Activated CD8-positive, alpha-beta T cell treated with anti-CD3 and anti-CD28 coated beads for 36 hours (primary cell): ENCODE measurements around the gene GLG1. TPM values are rescaled to one million over a fixed set of nuclear protein-coding genes. Genes with fewer than 3 reads are reported as not detected.

Source experiments
- ATAC-seq: fragments of 200-7000 bp; cut with Tn5 transposase; one replicate; pipeline ENCODE4 v1.10.0; 2021; ENCODE audit warnings: mild to moderate bottlenecking, moderate library complexity
- CTCF ChIA-PET: fragments of 350-600 bp; sonication (Branson Sonifier 250); formaldehyde crosslinking; loops from one replicate; lab custom pipeline; 2021; ENCODE audit warnings: antibody characterized with exemption; lab: Charles Lee
- POLR2A ChIA-PET: fragments of 350-600 bp; sonication (Branson Sonifier 250); formaldehyde crosslinking; loops from one replicate; lab custom pipeline; 2021; ENCODE audit warnings: antibody characterized with exemption; lab: Charles Lee
- DNase-seq: peaks from one replicate; pipeline ENCODE4 v3.0.0-alpha.2; 2020
- H3K27ac Mint-ChIP-seq: one replicate; pipeline ENCODE4 v1.8.0; 2021; ENCODE audit warnings: mild to moderate bottlenecking, mixed read lengths
- H3K27me3 Mint-ChIP-seq: one replicate; pipeline ENCODE4 v1.8.0; 2021; ENCODE audit warnings: mixed read lengths
- H3K36me3 Mint-ChIP-seq: one replicate; pipeline ENCODE4 v1.8.0; 2021; ENCODE audit warnings: low read depth, mixed read lengths
- H3K4me1 Mint-ChIP-seq: one replicate; pipeline ENCODE4 v1.8.0; 2021; ENCODE audit warnings: low read depth, mixed read lengths
- H3K4me3 Mint-ChIP-seq: one replicate; pipeline ENCODE4 v1.8.0; 2021; ENCODE audit warnings: mild to moderate bottlenecking, moderate library complexity, mixed read lengths
- H3K9me3 Mint-ChIP-seq: one replicate; pipeline ENCODE4 v1.8.0; 2021; ENCODE audit warnings: mixed read lengths
- intact Hi-C: fragments of 100-400 bp; cut with micrococcal nuclease; formaldehyde crosslinking; loops from one replicate; pipeline ENCODE4 v1.10.0; 2022
- total RNA-seq, 2 experiments: library from RNA; stranded (reverse); gene quantifications; one replicate each; pipeline ENCODE4 v1.2.3, GENCODE V29; 2021
- TF ChIP-seq, protein P1 (sequence below): fragments of 200-600 bp; IDR thresholded peaks from one replicate; pipeline ENCODE4 v1.8.0; 2022; ENCODE audit warnings: antibody characterized with exemption, mild to moderate bottlenecking

GLG1 gene
- total RNA-seq, 2 experiments from 2014 or later = 70.0 to 74.9 TPM

DNA sequence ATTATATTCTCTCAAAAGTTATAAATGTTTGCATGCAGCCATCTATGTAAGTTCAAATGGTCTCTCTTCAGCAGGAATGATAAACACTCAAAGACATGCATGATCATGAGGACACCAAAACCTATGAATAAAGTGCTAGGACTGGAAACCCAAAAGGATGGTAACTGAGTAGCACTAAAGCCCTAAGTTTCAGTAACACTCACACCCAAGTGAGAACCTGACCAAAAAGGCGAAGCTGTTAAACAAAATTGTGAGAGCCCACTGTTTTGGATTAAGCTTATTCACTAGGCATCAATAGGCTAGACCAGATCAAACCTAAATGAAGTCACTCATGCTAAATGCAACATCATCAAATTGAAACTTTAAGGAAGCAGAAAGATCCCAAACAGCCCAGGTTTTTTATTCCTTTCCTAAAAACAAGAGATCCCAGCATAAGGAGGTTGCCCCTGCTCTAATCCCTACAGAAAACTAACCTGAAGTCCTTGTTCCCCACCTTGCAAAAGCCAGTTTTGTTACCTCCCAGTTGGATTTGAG is 42.4 kb downstream of the GLG1 start:
- CTCF ChIA-PET = no interaction called here
- intact Hi-C loops = loop anchor here (5.0 kb wide), 1 partner anchor 38 kb away; no protein-coding TSS in a partner anchor

DNA sequence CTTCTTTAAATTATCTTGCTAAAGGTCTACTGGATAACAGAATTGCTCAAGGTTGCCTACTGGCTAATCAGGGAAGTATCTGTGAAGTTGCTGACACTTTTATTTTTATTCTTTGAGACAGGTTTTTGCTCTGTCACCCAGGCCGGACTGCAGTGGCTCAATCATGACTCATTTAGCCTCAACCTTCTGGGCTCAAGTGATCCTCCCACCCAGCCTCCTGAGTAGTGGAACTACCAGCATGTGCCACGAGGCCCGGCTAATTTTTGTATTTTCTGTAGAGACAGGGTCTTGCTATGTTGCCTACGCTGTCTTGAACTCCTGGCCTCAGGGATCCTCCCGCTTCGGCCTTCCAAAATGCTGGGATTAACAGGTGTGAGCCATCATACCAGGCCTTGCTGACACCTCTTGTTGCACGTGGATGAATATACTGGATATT is 43.1 kb downstream of the GLG1 start:
- intact Hi-C loops = loop anchor here (5.0 kb wide), 1 partner anchor 38 kb away; no protein-coding TSS in a partner anchor
- H3K4me3 Mint-ChIP-seq = no peak overlapping the region
- ATAC-seq = peak; percentile 78
- H3K4me1 Mint-ChIP-seq = peaks cover 79% of the 10 kb centered on the region
- POLR2A ChIA-PET = no interaction called here
- H3K27ac Mint-ChIP-seq = peak overlapping the region; percentile 64
- TF ChIP-seq, protein P1, sequence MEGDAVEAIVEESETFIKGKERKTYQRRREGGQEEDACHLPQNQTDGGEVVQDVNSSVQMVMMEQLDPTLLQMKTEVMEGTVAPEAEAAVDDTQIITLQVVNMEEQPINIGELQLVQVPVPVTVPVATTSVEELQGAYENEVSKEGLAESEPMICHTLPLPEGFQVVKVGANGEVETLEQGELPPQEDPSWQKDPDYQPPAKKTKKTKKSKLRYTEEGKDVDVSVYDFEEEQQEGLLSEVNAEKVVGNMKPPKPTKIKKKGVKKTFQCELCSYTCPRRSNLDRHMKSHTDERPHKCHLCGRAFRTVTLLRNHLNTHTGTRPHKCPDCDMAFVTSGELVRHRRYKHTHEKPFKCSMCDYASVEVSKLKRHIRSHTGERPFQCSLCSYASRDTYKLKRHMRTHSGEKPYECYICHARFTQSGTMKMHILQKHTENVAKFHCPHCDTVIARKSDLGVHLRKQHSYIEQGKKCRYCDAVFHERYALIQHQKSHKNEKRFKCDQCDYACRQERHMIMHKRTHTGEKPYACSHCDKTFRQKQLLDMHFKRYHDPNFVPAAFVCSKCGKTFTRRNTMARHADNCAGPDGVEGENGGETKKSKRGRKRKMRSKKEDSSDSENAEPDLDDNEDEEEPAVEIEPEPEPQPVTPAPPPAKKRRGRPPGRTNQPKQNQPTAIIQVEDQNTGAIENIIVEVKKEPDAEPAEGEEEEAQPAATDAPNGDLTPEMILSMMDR = no peak
- CTCF ChIA-PET = no interaction called here
- no peaks in the 10 kb centered on the region for H3K27me3 Mint-ChIP-seq
- peak; percentile 55 for DNase-seq
- H3K9me3 Mint-ChIP-seq = no peaks in the 10 kb centered on the region
- H3K36me3 Mint-ChIP-seq = peaks cover 7% of the 10 kb centered on the region

More for the DNA sequence above, 42.4 kb downstream of the GLG1 start:
- no peaks in the 10 kb centered on the region for H3K9me3 Mint-ChIP-seq
- H3K4me3 Mint-ChIP-seq = no peak overlapping the region
- TF ChIP-seq, protein P1 = no peak
- H3K27me3 Mint-ChIP-seq = no peaks in the 10 kb centered on the region
- peaks cover 77% of the 10 kb centered on the region for H3K4me1 Mint-ChIP-seq
- ATAC-seq (no peak), DNase-seq (no peak)
- H3K36me3 Mint-ChIP-seq = peaks cover 7% of the 10 kb centered on the region
- POLR2A ChIA-PET = no interaction called here
- H3K27ac Mint-ChIP-seq = peak overlapping the region; percentile 4

DNA sequence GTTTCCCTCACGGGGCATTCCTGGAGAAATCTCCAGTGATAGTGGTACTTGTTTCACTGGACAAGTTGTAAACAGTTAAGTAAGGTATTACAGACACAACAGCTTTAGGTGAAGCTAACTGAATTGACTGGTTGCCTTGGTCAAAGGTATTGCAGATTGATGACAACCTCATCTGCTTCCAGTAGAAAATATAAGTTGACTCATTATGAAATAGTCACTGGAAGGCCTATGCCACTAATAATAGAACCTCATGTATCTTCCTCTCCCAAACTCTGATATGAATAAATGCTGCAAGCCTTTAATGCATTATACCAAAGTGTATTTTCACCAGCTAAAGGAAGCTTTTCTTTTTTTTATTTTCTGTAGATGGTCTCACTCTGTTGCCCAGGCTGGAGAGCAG is 44.8 kb downstream of the GLG1 start:
- no peak overlapping the region for H3K27ac Mint-ChIP-seq
- POLR2A ChIA-PET = interaction anchor here (0.7 to 1.5 kb wide), 2 partner anchors 9 to 45 kb away, joined by 3 read pairs; partner anchors contain the start of gene GLG1
- ATAC-seq = no peak

DNA sequence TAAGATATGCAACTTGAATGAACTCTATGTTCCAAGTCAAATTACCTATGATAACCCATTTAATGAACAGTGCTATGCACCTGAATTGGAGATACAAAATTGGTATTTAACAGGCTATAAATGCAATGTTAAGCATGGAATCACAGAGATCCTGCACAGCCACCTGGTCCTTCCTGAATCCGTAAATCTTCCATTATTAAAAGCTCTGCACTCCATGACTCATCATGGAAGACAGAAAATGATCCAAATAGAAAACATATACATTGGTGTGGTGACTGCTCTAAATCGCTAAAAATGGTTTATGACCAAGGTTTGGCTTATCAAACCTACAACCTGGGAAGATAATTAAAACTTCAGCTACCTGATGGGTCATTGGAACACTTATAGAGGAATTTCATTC is 45.3 kb downstream of the GLG1 start:
- intact Hi-C loops = loop anchor here (5.0 kb wide), 1 partner anchor 41 kb away; no protein-coding TSS in a partner anchor
- TF ChIP-seq, protein P1 = no peak
- Mint-ChIP-seq H3K27me3 (no peaks in the 10 kb centered on the region), H3K27ac (no peak overlapping the region), H3K4me1 (peaks cover 81% of the 10 kb centered on the region), H3K36me3 (peaks cover 7% of the 10 kb centered on the region), H3K9me3 (no peaks in the 10 kb centered on the region), H3K4me3 (no peak overlapping the region)
- ATAC-seq (no peak), DNase-seq (no peak)
- ChIA-PET CTCF (interaction anchor here (0.8 to 1.6 kb wide), 3 partner anchors 46 to 637 kb away, joined by 3 to 4 read pairs (median 3); partner anchors contain the start of gene GLG1), POLR2A (interaction anchor here (0.7 to 1.5 kb wide), 3 partner anchors 10 to 45 kb away, joined by 3 read pairs; partner anchors contain the start of gene GLG1)

More for the DNA sequence above, 44.8 kb downstream of the GLG1 start:
- no peaks in the 10 kb centered on the region for H3K9me3 Mint-ChIP-seq
- TF ChIP-seq, protein P1 = no peak
- H3K36me3 Mint-ChIP-seq = peaks cover 7% of the 10 kb centered on the region
- H3K4me1 Mint-ChIP-seq = peaks cover 81% of the 10 kb centered on the region
- no peak overlapping the region for H3K4me3 Mint-ChIP-seq
- no peaks in the 10 kb centered on the region for H3K27me3 Mint-ChIP-seq
- no peak for DNase-seq
- CTCF ChIA-PET = interaction anchor here (0.8 to 1.6 kb wide), 3 partner anchors 46 to 637 kb away, joined by 3 to 4 read pairs (median 3); partner anchors contain the start of gene GLG1
- intact Hi-C loops = loop anchor here (5.0 kb wide), 1 partner anchor 40 kb away; no protein-coding TSS in a partner anchor

DNA sequence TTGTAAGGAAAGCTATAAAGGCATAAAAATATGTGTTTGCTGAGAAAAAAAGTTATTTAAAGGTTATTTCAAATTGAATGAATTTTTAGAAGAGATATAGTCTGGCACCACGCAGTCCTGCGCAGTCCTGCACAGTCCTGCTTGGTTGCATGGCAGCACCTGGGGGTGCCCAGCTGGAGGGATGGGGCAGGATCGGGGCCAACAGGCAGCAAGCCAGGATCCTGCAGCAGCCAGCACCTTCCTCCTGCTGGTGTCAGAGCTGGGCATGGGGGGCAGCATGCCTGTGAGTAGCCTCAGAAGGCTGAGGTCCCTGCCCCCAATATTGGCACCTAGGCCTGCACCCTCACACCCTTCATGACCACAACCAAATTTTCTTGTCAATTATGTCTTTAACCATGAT is 46.0 kb downstream of the GLG1 start:
- TF ChIP-seq, protein P1 = no peak
- Mint-ChIP-seq H3K4me3 (no peak overlapping the region), H3K9me3 (no peaks in the 10 kb centered on the region), H3K4me1 (peaks cover 77% of the 10 kb centered on the region), H3K27me3 (no peaks in the 10 kb centered on the region), H3K27ac (no peak overlapping the region), H3K36me3 (peaks cover 8% of the 10 kb centered on the region)
- DNase-seq (no peak), ATAC-seq (no peak)
- ChIA-PET POLR2A (interaction anchor here (0.6 to 1.2 kb wide), 2 partner anchors 11 to 25 kb away, joined by 3 to 4 read pairs; no protein-coding TSS in a partner anchor), CTCF (interaction anchor here (1.2 to 1.3 kb wide), 2 partner anchors 8 to 47 kb away, joined by 4 to 5 read pairs; partner anchors contain the start of gene GLG1)
- intact Hi-C loops = loop anchor here (5.0 kb wide), 1 partner anchor 41 kb away; no protein-coding TSS in a partner anchor
